Caco-2 (cell line): ENCODE measurements around the gene UCN. TPM values are rescaled to one million over a fixed set of nuclear protein-coding genes. Genes with fewer than 3 reads are reported as not detected.
A peak's percentile ranks its signal among the peaks of the same experiment; 100 is the strongest.

ENCODE experiments used
- BruUV-seq: library from RNA; stranded (reverse); fragments of 400-500 nt; replicated peaks from 2 replicates; lab custom pipeline; 2021; lab: Mats Ljungman, UMichigan
- CTCF ChIA-PET: fragments of 300-600 bp; sonication (Branson Sonifier 250); formaldehyde crosslinking; loops from one replicate; lab custom pipeline; 2022; ENCODE audit warnings: antibody characterized with exemption; lab: Charles Lee
- POLR2A ChIA-PET: fragments of 300-600 bp; sonication (Branson Sonifier 250); formaldehyde crosslinking; loops from one replicate; lab custom pipeline; 2022; ENCODE audit warnings: antibody characterized with exemption; lab: Charles Lee
- DNase-seq, 2 experiments: peaks; one replicate each; pipeline versions ENCODE4 v3.0.0 to v3.0.0-alpha.2; 2020 to 2022
- H3K27me3 ChIP-seq: replicated peaks from 2 replicates; pipeline ENCODE4 v1.6.0; 2011; ENCODE audit warnings: low read length; ENCODE audit not compliant: control insufficient read depth, insufficient read depth
- H3K36me3 ChIP-seq: 2 replicates; pipeline ENCODE4 v1.5.1; 2011; ENCODE audit warnings: low read length; ENCODE audit not compliant: control insufficient read depth, insufficient read depth
- H3K4me1 ChIP-seq: fragments of 250-450 bp; sonication (Bioruptor Pico); 2 replicates; pipeline ENCODE4 v1.5.1; 2020; ENCODE audit warnings: mild to moderate bottlenecking
- H3K4me3 ChIP-seq: 2 replicates; pipeline ENCODE4 v1.5.1; 2011; ENCODE audit warnings: low read depth, mild to moderate bottlenecking, control low read depth, low read length
- H3K9me3 ChIP-seq: fragments of 250-450 bp; sonication (Bioruptor Pico); 2 replicates; pipeline ENCODE4 v1.5.1; 2020; ENCODE audit warnings: mild to moderate bottlenecking, moderate library complexity
- H3K27ac Mint-ChIP-seq: one replicate; pipeline ENCODE4 v1.8.0; 2022; ENCODE audit warnings: mixed read lengths; ENCODE audit not compliant: unreplicated experiment
- H3K27me3 Mint-ChIP-seq: one replicate; pipeline ENCODE4 v1.8.0; 2022; ENCODE audit warnings: mixed read lengths; ENCODE audit not compliant: insufficient read depth, unreplicated experiment
- H3K36me3 Mint-ChIP-seq: one replicate; pipeline ENCODE4 v1.8.0; 2022; ENCODE audit warnings: mild to moderate bottlenecking, mixed read lengths; ENCODE audit not compliant: insufficient read depth, unreplicated experiment
- H3K4me1 Mint-ChIP-seq: one replicate; pipeline ENCODE4 v1.8.0; 2022; ENCODE audit warnings: low read depth, mixed read lengths; ENCODE audit not compliant: unreplicated experiment
- H3K4me3 Mint-ChIP-seq: one replicate; pipeline ENCODE4 v1.8.0; 2022; ENCODE audit warnings: mild to moderate bottlenecking, moderate library complexity, mixed read lengths; ENCODE audit not compliant: unreplicated experiment
- H3K9me3 Mint-ChIP-seq: one replicate; pipeline ENCODE4 v1.8.0; 2022; ENCODE audit warnings: mixed read lengths; ENCODE audit not compliant: unreplicated experiment
- CTCF ChIP-seq, 2 experiments: fragments of 200-600 bp in 1 of 2; IDR thresholded peaks; 1 replicate in 1 of 2; 2 replicates in 1 of 2; pipeline versions ENCODE4 v1.5.1 to v1.8.0; 2011 to 2022; ENCODE audit warnings: antibody characterized with exemption in 1 of 2, control low read depth in 1 of 2, inconsistent platforms in 1 of 2, low read depth in 1 of 2, low read length in 1 of 2, mild to moderate bottlenecking in 1 of 2, moderate library complexity in 1 of 2; ENCODE audit not compliant: insufficient read depth in 1 of 2, severe bottlenecking in 1 of 2, unreplicated experiment in 1 of 2
- intact Hi-C: fragments of 100-400 bp; cut with micrococcal nuclease; formaldehyde crosslinking; loops from one replicate; pipeline ENCODE4 v1.10.0; 2022; ENCODE audit not compliant: unreplicated experiment
- total RNA-seq: library from RNA; stranded (reverse); gene quantifications from 2 replicates; pipeline ENCODE4 v1.2.3, GENCODE V29; 2022

UCN gene
- total RNA-seq, 1 experiment from 2014 or later, result not detected

DNA sequence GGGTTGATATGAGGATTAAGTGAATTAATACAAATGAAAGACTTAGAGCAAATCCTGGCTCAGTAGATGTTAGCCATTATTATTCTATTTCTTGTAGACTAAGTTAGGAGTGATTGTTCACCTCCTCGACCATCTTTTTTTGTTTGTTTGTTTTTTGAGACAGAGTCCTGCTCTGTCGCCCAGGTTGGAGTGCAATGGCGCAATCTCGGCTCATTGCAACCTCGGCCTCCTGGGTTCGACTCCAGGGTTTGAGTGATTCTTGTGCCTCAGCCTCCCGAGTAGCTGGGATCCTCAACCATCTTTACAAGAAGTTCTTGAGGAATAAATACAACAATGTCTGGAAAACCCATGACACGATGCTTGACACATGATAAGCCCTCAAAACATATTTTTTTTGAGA lies 13.3 kb downstream of the UCN start:
- intact Hi-C loops, result no loop called here
- H3K4me1 ChIP-seq, result peaks cover 67% of the 10 kb centered on the region
- no peaks in the 10 kb centered on the region for H3K9me3 Mint-ChIP-seq

DNA sequence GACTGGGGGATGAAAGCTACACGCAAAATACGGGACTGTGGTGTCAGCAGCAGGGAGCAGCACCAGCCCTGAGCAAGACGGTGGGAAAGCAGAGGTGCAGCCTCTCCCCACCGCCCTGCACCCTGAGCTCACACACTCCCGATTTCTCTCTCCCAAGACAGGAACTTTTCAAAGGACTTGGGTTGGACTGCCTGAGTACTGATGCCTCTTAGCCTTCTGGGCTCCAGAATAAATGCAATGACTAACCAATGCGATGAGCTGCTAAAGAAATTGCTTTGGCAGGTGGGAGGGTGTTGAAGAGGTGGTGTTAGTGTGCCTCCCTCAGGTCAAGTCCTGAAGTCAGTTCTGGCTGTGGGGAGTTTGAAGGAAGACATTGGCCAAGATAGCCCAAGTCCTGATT lies 16.4 kb downstream of the UCN start:
- Mint-ChIP-seq H3K9me3 (no peaks in the 10 kb centered on the region), H3K4me1 (peaks cover 42% of the 10 kb centered on the region), H3K4me3 (peak overlapping the region; percentile 17), H3K27ac (peak overlapping the region; percentile 47), H3K36me3 (peaks cover 12% of the 10 kb centered on the region), H3K27me3 (no peaks in the 10 kb centered on the region)
- H3K36me3 ChIP-seq, result no peaks in the 10 kb centered on the region
- BruUV-seq, result no TSS peak
- ChIA-PET CTCF (interaction anchor here (0.9 to 3.3 kb wide), 11 partner anchors 9 to 330 kb away, joined by 3 to 41 read pairs (median 5); partner anchors contain the start of genes CGREF1, MPV17, SLC30A3 and TRIM54), POLR2A (no interaction called here)
- peak in 1 of 2 experiments; percentile 19 for TF ChIP-seq CTCF (IDR thresholded peaks at IDR 0.05; ENCODE audit: insufficient read depth in 1 of 2, low read depth in 1 of 2, low read length in 1 of 2, severe bottlenecking in 1 of 2, unreplicated experiment in 1 of 2)
- peaks cover 61% of the 10 kb centered on the region for H3K4me1 ChIP-seq
- DNase-seq, result peak in 1 of 2 experiments; percentile 42
- intact Hi-C loops, result no loop called here
- H3K9me3 ChIP-seq, result no peaks in the 10 kb centered on the region
- H3K27me3 ChIP-seq, result no peaks in the 10 kb centered on the region
- no peak overlapping the region for H3K4me3 ChIP-seq

More for the DNA sequence above, 13.3 kb downstream of the UCN start:
- no peak overlapping the region for H3K4me3 Mint-ChIP-seq
- BruUV-seq, result no TSS peak
- POLR2A ChIA-PET, result interaction anchor here (0.6 kb wide), 1 partner anchor 28 kb away, joined by 4 read pairs; no protein-coding TSS in a partner anchor
- H3K36me3 ChIP-seq, result no peaks in the 10 kb centered on the region
- no peak for DNase-seq
- CTCF ChIA-PET, result no interaction called here
- TF ChIP-seq CTCF (IDR thresholded peaks at IDR 0.05; ENCODE audit: insufficient read depth in 1 of 2, low read depth in 1 of 2, low read length in 1 of 2, severe bottlenecking in 1 of 2, unreplicated experiment in 1 of 2), result no peak
- no peak overlapping the region for H3K4me3 ChIP-seq
- H3K4me1 Mint-ChIP-seq, result peaks cover 49% of the 10 kb centered on the region
- no peaks in the 10 kb centered on the region for H3K27me3 Mint-ChIP-seq
- H3K27me3 ChIP-seq, result no peaks in the 10 kb centered on the region
- H3K9me3 ChIP-seq, result no peaks in the 10 kb centered on the region
- peaks cover 12% of the 10 kb centered on the region for H3K36me3 Mint-ChIP-seq
- no peak overlapping the region for H3K27ac Mint-ChIP-seq

DNA sequence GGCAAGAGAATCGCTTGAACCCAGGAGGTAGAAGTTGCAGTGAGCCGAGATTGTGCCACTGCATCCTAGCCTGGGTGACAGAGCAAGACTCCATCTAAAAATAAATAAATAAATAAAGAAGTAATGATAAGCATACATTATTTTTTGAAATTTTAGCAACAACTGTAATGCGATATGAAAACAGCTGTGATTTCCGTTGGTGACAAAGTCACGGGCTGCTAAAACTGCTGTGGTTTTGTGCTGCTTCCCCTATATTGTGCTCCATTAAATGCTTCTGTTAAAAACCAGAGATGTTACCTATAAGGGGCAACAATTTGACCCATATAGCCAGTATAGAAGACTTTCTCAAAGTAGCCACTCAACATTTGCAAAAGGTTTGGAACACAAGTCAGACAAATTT lies 17.7 kb downstream of the UCN start:
- H3K4me3 Mint-ChIP-seq, result no peak overlapping the region
- ChIA-PET CTCF (no interaction called here), POLR2A (no interaction called here)
- H3K9me3 Mint-ChIP-seq, result no peaks in the 10 kb centered on the region
- Histone ChIP-seq H3K4me3 (no peak overlapping the region), H3K36me3 (no peaks in the 10 kb centered on the region), H3K9me3 (no peaks in the 10 kb centered on the region), H3K27me3 (no peaks in the 10 kb centered on the region), H3K4me1 (peaks cover 48% of the 10 kb centered on the region)
- intact Hi-C loops, result no loop called here
- DNase-seq, result no peak
- TF ChIP-seq CTCF (IDR thresholded peaks at IDR 0.05; ENCODE audit: insufficient read depth in 1 of 2, low read depth in 1 of 2, low read length in 1 of 2, severe bottlenecking in 1 of 2, unreplicated experiment in 1 of 2), result no peak
- H3K4me1 Mint-ChIP-seq, result peaks cover 34% of the 10 kb centered on the region
- no TSS peak for BruUV-seq
- no peaks in the 10 kb centered on the region for H3K27me3 Mint-ChIP-seq
- H3K27ac Mint-ChIP-seq, result no peak overlapping the region
- H3K36me3 Mint-ChIP-seq, result peaks cover 8% of the 10 kb centered on the region
